ENCODE results near the gene GRID1.
"Not testable (repeated sequence)": the region's sequence is repeated elsewhere in the genome, so short reads cannot be mapped to it uniquely, and the experiment has no call there.

The GRID1 gene

DNA sequence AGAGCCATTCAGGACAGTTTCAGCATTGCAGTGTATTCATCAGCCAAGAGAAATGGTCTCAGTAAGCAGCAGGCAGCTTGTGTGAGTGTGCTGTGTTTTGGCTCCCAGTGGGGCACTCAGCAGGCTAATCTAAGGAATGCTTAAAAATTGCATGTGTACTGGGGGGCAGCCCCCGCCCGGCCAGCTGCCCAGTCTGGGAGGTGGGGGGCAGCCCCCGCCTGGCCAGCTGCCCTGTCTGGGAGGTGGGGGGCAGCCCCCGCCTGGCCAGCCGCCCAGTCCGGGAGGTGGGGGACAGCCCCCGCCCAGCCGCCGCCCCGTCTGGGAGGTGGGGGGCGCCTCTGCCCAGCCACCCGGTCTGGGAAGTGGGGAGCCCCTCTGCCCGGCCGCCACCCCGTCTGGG lies 116.2 kb downstream of the GRID1 start:
- no peak for DNase-seq

- no peak for DNase-seq
Measured at GRCh38 chr10:86249794-86250193, 116.8 kb downstream of the GRID1 start.

GRCh38 chr10:86248062-86248461 lies 118.5 kb downstream of the GRID1 start:
- no peak for DNase-seq

GRCh38 chr10:86247588-86247987 lies 119.0 kb downstream of the GRID1 start:
- no peak for DNase-seq

GRCh38 chr10:86247073-86247472 lies 119.5 kb downstream of the GRID1 start:
- no peak for DNase-seq

DNA sequence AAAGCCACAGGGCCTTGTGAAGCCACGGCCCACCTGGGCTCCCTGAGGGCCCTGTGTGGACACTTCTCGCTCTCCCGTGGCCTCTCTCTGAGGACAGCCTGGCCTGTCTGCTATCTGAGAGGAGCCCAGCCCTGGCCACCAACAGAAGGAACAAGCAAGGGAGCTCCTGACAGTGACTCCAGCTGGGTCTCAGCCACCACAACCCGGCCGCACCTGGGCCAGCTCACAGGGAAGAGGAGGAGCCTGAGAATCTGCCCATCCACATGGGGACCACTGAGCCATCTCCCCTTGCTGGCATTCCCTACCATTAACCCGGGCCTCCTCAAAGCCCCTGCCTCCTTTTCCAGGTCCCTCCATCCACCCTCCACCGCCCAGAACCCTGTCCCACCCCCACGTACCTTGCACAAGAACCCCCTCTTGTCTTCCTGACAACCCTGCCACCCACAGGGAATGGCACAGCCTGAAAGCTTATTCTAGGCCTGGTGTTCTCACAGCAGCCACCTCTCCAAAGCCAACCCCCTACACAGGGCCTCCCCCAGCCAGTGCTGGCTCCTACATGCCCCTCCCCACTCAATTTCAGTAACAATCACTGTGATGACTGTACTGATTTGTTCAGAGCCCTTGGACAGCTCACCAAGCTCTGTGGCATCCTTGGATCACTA lies 120.2 kb downstream of the GRID1 start:
- DNase-seq: no peak

GRCh38 chr10:86245015-86245394 lies 121.6 kb downstream of the GRID1 start:
- no peak for DNase-seq

- no peak for DNase-seq
Measured at GRCh38 chr10:86244297-86245014, 122.1 kb downstream of the GRID1 start.

- DNase-seq: no peak
Measured at GRCh38 chr10:86243651-86244155, 122.9 kb downstream of the GRID1 start.

DNA sequence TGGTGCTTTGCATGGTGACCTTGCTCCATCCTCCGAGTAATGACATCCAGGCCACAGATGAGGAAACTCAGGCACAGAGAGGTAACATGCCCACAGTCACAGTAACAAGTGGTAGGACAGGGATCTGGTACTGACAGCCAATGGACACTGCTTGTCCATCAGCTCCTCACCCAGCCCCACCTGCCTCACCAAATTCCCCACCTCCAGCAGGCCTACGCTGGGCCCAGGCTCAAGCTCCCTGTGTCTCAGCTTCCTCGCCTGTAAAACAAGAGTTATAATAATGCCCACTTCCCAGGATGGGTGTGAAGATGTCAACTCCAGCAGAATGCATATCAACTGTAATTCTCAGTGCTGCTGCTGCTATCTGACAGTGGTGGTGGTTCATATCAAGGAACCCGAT lies 123.8 kb downstream of the GRID1 start:
- no peak for DNase-seq

DNA sequence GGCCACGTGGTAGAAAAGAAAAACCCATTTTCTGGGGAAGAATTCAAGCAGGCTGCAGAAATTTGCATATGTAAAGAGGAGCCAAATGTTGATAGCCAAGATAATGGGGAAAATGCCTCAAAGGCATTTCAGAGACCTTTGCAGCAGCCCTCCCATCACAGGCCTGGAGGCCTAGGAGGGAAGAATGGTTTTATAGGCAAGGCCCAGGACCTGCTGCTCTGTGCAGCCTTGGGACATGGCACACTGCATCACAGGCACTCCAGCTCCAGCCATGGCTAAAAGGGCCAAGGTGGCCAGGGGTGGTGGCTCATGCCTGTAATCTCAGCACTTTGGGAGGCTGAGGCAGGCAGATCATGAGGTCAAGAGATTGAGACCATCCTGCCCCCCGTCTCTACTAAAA lies 128.5 kb downstream of the GRID1 start:
- not testable (repeated sequence) for DNase-seq

- DNase-seq: no peak
Measured at GRCh38 chr10:86234541-86235270, 131.9 kb downstream of the GRID1 start.

GRCh38 chr10:86234107-86234506 lies 132.5 kb downstream of the GRID1 start:
- no peak for DNase-seq

- no peak for DNase-seq
Measured at GRCh38 chr10:86233131-86233530, 133.5 kb downstream of the GRID1 start.

- no peak for DNase-seq
Measured at GRCh38 chr10:86232644-86233043, 134.0 kb downstream of the GRID1 start.

- DNase-seq: no peak
Measured at GRCh38 chr10:86231796-86232560, 134.6 kb downstream of the GRID1 start.

GRCh38 chr10:86230557-86231180 lies 135.9 kb downstream of the GRID1 start:
- DNase-seq: no peak

DNA sequence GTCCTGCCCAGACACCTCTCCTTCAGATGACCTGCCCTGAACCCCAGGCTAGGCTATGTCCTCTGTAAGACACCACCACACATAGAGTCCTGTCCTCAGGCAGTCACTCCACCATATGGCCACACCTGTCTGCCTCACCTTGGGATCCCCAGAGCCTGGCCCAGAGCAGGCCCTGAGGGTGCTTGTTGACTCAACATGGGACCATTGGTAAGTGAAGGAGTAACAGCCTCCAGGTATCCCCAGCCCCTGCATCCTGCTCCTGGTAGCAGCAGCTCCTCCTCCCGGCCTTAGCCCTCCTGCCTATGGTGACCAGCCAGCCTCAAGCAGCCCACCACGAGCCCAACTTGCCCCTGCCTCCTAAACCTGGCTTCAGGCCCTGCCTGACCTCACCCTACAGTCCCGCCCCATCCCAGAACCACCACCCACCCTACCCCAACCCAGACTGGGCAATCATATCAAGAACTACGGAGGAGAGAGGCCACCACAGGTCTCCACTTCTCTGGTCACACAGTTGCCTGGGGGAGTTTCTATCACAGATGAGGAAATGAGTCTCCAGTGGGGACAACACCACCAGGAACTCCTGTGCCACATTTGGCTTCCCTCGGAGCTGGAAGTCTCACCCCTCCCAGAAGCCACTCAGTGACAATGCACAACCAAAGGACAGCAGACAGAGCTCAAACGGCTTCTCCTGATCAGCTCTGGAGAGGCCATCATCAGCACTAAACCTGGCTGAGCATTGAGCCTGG lies 136.6 kb downstream of the GRID1 start:
- DNase-seq: no peak

DNA sequence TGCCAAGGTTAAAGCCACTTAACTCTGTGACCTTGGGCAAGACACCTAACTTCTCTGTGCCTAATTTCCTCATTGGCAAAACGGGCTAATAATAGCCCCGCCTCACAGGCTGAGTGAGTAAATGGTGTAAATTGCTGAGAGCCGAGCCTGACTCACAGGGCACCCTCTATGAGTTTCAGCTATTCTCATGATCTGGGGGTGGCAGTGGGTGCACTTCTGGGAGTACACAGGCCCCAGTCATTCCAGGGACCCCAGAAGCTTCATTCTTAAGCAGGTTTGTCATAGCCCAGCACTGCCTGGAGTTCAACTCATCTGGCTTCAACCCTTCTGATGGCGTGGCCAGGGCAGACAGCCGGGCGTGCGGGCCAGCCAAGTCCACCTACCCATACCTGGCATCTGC lies 137.2 kb downstream of the GRID1 start:
- DNase-seq: no peak

GRCh38 chr10:86227501-86228258 lies 138.9 kb downstream of the GRID1 start:
- no peak for DNase-seq

- no peak for DNase-seq
Measured at GRCh38 chr10:86226781-86227201, 139.8 kb downstream of the GRID1 start.
